Gastroesophageal sphincter (tissue), 4 donors: ENCODE data around the gene CADM1. TPM values are rescaled to one million over a fixed set of nuclear protein-coding genes. Genes with fewer than 3 reads are reported as not detected.

Experiments used
- ATAC-seq: fragments of 150-250 bp; one replicate; pipeline ENCODE4 v1.9.1; 2016; ENCODE audit warnings: mild to moderate bottlenecking, moderate library complexity
- H3K27ac ChIP-seq, 4 donors: fragments of 200-600 bp; sonication (generic) in 3 of 4; 1 replicate in 3 of 4; 2 replicates in 1 of 4; pipeline ENCODE4 v1.5.1; 2016 to 2019
- H3K27me3 ChIP-seq: fragments of 200-600 bp; sonication (generic); one replicate; pipeline ENCODE4 v1.5.1; 2019
- H3K36me3 ChIP-seq, 2 donors: fragments of 200-600 bp; sonication (generic); one replicate each; pipeline ENCODE4 v1.5.1; 2019; ENCODE audit warnings: control low read depth in 1 of 2
- H3K4me1 ChIP-seq, 3 donors: fragments of 200-600 bp; sonication (generic); 1 replicate in 2 of 3; 2 replicates in 1 of 3; pipeline ENCODE4 v1.5.1; 2016 to 2019; ENCODE audit warnings: control low read depth in 2 of 3
- H3K4me3 ChIP-seq, 2 donors: fragments of 200-600 bp; sonication (generic); one replicate each; pipeline ENCODE4 v1.5.1; 2019; ENCODE audit warnings: mild to moderate bottlenecking in 1 of 2, moderate library complexity in 1 of 2
- H3K9me3 ChIP-seq, 3 donors: fragments of 200-600 bp; sonication (generic); one replicate each; pipeline ENCODE4 v1.5.1; 2017 to 2019; ENCODE audit warnings: control low read depth in 2 of 3
- EP300 ChIP-seq: sonication (generic); formaldehyde crosslinking; IDR thresholded peaks from one replicate; pipeline ENCODE4 v1.6.1; 2017; ENCODE audit warnings: antibody characterized with exemption, mild to moderate bottlenecking
- POLR2A ChIP-seq, 2 donors: fragments of 450-650 bp; IDR thresholded peaks; one replicate each; pipeline ENCODE4 v1.6.1; 2017; ENCODE audit warnings: antibody characterized with exemption in 2 of 2, mild to moderate bottlenecking in 2 of 2, moderate library complexity in 1 of 2
- POLR2AphosphoS5 ChIP-seq: sonication (generic); formaldehyde crosslinking; IDR thresholded peaks from one replicate; pipeline ENCODE4 v1.6.1; 2017; ENCODE audit warnings: antibody characterized with exemption
- WGBS, 2 donors: methylation state at CpG; one replicate each; pipeline ENCODE4 v1.1.5; 2018; ENCODE audit warnings: low coverage in 1 of 2; 5-methylcytosine and 5-hydroxymethylcytosine counted together
- total RNA-seq, 4 donors: library from RNA; depleted of rRNA; stranded (reverse); fragments of >200 nt; gene quantifications; one replicate each; pipeline ENCODE4 v1.1.0, GENCODE V29; 2016
- TF ChIP-seq, protein P1 (sequence below), 4 experiments: fragments of 200-600 bp in 2 of 4; fragments of 450-650 bp in 2 of 4; sonication (generic) in 1 of 4; IDR thresholded peaks; one replicate each; pipeline ENCODE4 v1.5.1; 2017 to 2019; ENCODE audit warnings: antibody characterized with exemption in 4 of 4, mild to moderate bottlenecking in 2 of 4, moderate library complexity in 2 of 4

CADM1 gene
- total RNA-seq, 4 donors from 2014 or later = 10.4 to 23.5 (median 17.1) TPM

DNA sequence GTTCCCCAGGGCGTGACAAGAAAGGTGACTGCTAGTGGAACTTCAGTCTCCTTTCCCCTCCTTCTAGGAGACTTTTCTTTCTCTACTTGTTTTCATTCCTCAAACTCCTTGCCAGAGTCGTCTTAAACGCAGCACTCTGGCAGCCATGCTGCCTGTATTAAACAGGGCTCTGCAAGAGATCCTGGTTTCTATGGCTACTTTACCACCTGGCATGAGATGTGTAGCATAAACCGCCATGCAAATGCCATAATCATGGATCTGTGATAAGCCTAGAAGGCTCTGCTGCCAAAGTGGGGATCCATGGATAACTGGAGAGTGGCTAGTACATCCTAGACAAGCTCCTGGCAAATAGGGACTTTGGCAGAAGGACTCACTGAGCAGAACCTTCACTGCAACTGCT lies 321.1 kb downstream of the CADM1 start:
- Histone ChIP-seq H3K27me3 (no peaks in the 10 kb centered on the region), H3K27ac (no peak overlapping the region), H3K36me3 (no peaks in the 10 kb centered on the region), H3K9me3 (no peaks in the 10 kb centered on the region), H3K4me3 (no peak overlapping the region), H3K4me1 (no peaks in the 10 kb centered on the region)
- TF ChIP-seq POLR2A (IDR thresholded peaks at IDR 0.05) (no peak), EP300 (no peak), POLR2AphosphoS5 (no peak)
- TF ChIP-seq, protein P1, sequence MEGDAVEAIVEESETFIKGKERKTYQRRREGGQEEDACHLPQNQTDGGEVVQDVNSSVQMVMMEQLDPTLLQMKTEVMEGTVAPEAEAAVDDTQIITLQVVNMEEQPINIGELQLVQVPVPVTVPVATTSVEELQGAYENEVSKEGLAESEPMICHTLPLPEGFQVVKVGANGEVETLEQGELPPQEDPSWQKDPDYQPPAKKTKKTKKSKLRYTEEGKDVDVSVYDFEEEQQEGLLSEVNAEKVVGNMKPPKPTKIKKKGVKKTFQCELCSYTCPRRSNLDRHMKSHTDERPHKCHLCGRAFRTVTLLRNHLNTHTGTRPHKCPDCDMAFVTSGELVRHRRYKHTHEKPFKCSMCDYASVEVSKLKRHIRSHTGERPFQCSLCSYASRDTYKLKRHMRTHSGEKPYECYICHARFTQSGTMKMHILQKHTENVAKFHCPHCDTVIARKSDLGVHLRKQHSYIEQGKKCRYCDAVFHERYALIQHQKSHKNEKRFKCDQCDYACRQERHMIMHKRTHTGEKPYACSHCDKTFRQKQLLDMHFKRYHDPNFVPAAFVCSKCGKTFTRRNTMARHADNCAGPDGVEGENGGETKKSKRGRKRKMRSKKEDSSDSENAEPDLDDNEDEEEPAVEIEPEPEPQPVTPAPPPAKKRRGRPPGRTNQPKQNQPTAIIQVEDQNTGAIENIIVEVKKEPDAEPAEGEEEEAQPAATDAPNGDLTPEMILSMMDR (IDR thresholded peaks at IDR 0.05) = no peak
- WGBS, 2 donors = 67 to 71% methylated on average over 3 of the region's 4 CpGs
- ATAC-seq = no peak

DNA sequence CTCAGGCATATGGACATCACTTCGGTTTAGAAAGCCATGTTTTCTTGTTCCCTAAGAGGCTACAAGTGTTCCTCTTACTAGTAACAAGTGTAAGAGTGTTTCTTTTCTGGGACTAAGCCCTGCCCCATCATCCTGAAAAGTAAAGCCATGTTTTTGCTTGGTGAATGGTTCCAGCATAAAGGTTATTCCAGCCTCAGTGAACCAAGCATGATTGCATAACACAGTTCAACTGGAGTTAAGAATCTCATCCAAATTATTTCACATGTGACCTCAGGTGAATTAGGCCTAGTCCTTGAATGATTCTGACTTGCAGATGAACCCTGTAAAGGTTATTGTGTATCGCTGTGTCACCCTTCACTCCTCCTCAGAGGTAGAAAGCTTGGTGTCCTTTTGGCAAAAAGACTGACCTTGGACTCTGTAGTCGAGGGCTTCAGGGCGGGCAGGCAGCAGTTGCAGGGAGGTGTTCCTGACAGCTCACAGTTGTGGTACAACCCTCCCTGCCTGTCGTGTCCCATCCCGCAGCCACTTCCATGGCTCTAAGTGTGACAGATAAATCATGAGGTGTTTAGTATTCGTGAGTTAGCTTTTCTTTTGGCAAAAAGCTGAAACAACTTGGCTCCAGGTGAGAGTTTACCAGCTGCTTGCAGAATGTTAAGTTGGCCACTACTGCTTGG lies 321.8 kb downstream of the CADM1 start:
- Histone ChIP-seq H3K9me3 (no peaks in the 10 kb centered on the region), H3K4me3 (no peak overlapping the region), H3K27ac (no peak overlapping the region), H3K36me3 (no peaks in the 10 kb centered on the region), H3K4me1 (no peaks in the 10 kb centered on the region), H3K27me3 (no peaks in the 10 kb centered on the region)
- WGBS, 2 donors = 78 to 88% methylated on average over 1 to 2 of the region's 7 CpGs
- TF ChIP-seq EP300 (no peak), POLR2A (IDR thresholded peaks at IDR 0.05) (no peak), POLR2AphosphoS5 (no peak)
- TF ChIP-seq, protein P1 (IDR thresholded peaks at IDR 0.05) = no peak
- no peak for ATAC-seq

DNA sequence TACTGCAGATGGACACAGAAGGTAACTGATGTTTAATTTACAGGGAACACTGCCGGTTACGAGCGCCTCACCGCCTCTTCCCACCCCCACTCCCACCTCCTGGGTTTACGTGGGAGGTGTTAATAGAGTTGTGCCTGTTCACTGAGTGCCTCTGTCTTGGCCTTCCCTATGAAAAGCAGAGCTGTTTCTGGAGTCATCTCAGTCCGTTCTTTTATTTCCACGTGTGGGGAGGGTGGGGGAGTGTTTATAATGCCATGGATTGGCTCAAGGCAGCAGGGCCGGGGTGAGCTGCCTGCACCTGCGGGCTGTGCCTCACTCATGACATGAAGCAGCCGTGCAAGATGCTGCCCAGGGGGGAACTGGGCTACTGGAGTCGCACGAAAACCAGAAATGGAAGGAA lies 322.7 kb downstream of the CADM1 start:
- no peak for TF ChIP-seq POLR2AphosphoS5
- TF ChIP-seq POLR2A (IDR thresholded peaks at IDR 0.05) = no peak
- no peak for TF ChIP-seq EP300
- TF ChIP-seq, protein P1 (IDR thresholded peaks at IDR 0.05) = no peak
- Histone ChIP-seq H3K27ac (no peak overlapping the region), H3K36me3 (no peaks in the 10 kb centered on the region), H3K9me3 (no peaks in the 10 kb centered on the region), H3K27me3 (no peaks in the 10 kb centered on the region), H3K4me3 (no peak overlapping the region), H3K4me1 (no peaks in the 10 kb centered on the region)
- 80 to 82% methylated on average over 2 to 5 of the region's 12 CpGs for WGBS, 2 donors
- no peak for ATAC-seq

DNA sequence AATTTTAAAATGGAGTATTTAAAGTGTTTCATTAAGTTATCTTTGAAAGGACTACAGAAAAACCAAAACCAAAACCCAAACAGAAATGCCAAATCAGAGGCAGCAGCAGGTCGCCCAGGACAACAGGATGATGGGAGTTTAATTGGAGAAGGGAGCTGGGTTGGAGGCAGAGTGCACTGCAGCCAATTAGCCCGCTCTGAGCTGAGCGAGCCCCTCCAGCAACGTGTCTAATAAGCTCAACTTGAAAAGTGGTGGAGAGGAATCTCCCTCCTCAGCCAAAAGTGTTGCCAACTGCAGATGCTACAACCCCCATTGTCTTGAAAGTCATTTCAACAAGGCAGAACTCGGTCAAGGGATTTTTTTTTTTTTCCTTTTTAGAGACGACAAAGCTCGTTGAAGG lies 323.9 kb downstream of the CADM1 start:
- H3K36me3 ChIP-seq = no peaks in the 10 kb centered on the region
- ATAC-seq = no peak
- H3K27me3 ChIP-seq = no peaks in the 10 kb centered on the region
- no peak for TF ChIP-seq POLR2AphosphoS5
- no peak for TF ChIP-seq POLR2A (IDR thresholded peaks at IDR 0.05)
- TF ChIP-seq EP300 = no peak
- TF ChIP-seq, protein P1 (IDR thresholded peaks at IDR 0.05) = no peak
- H3K4me3 ChIP-seq = no peak overlapping the region
- no peaks in the 10 kb centered on the region for H3K9me3 ChIP-seq
- WGBS, 2 donors = 56 to 70% methylated on average over 3 to 7 of the region's 7 CpGs
- H3K27ac ChIP-seq = no peak overlapping the region
- no peaks in the 10 kb centered on the region for H3K4me1 ChIP-seq

DNA sequence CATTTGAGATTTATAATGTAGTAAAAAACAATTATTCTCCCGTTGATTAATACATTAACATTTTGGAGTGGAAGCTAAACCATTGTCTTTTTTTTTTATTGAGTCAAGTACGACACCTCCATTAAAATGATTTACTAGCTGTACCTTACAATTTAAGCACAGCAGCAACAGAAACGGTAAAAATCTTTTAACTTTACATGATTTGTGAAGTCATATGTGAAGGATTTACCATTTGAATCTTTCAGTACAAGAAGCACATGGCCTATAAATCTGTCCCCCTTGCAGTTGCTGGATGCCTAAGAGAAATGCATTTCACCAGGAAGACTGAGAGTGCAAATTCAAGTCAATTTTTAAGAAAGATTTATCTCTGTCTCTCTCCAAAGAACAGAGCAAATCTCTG lies 324.6 kb downstream of the CADM1 start:
- Histone ChIP-seq H3K36me3 (no peaks in the 10 kb centered on the region), H3K27me3 (no peaks in the 10 kb centered on the region), H3K4me3 (no peak overlapping the region), H3K9me3 (no peaks in the 10 kb centered on the region), H3K27ac (no peak overlapping the region), H3K4me1 (no peaks in the 10 kb centered on the region)
- TF ChIP-seq POLR2AphosphoS5 (no peak), POLR2A (IDR thresholded peaks at IDR 0.05) (no peak), EP300 (no peak)
- TF ChIP-seq, protein P1 (IDR thresholded peaks at IDR 0.05) = no peak
- ATAC-seq = no peak
- WGBS, 2 donors = 63 to 68% methylated on average over 3 of the region's 3 CpGs
